ENCODE results near the gene GPR39.

- TF ChIP-seq CTCF (IDR thresholded peaks at IDR 0.05) (no peak), POLR2A (IDR thresholded peaks at IDR 0.05) (no peak), EP300 (IDR thresholded peaks at IDR 0.05) (no peak)
Observed at GRCh38 chr2:132654335-132654734, 237.7 kb downstream of the GPR39 start.

All from tibial nerve (tissue), 4 donors.